ENCODE results near the gene FSHR.

FSHR gene

DNA sequence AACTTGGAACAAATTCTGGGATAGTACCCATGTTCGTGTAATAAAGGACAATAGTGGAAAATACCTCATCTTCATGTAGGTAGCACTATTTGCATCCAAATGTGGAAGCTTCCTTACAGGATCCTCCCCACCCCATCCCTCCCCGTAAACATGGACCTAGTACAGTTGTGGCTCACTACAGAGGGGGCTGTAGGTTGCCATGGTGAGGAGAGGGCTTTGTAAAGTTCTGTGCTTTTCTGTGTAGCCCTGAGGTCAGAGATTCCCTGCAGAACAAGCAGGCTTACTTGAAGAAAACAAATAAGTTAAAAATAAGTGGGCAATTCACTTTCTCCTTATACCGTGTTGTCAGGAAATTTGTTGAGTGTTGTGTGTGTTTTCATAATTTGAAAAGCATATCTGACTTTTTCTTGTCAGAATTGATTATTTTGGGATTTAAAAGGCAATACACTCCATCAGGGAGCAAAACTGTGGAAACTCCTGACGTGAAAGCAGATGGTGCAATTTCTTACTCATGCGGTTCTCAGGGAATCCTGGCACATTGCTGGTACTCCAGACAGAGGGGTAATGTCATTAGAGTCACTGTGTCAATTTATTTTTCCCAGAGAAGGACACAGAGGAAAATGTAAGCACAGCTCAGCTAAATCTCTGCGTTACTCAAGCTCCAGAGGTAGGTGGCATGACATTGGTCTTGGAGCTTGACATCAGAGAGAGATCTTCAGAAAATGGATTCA is 224.6 kb downstream of the FSHR start:
- ChIA-PET POLR2A (no interaction called here), CTCF (no interaction called here)
- DNase-seq (ENCODE audit: extremely low spot score): no peak
- TF ChIP-seq BHLHE40 (IDR thresholded peaks at IDR 0.05; ENCODE audit: borderline replicate concordance) (no peak), ZNF384 (IDR thresholded peaks at IDR 0.05) (no peak), HDGF (IDR thresholded peaks at IDR 0.05; ENCODE audit: borderline replicate concordance) (no peak)

DNA sequence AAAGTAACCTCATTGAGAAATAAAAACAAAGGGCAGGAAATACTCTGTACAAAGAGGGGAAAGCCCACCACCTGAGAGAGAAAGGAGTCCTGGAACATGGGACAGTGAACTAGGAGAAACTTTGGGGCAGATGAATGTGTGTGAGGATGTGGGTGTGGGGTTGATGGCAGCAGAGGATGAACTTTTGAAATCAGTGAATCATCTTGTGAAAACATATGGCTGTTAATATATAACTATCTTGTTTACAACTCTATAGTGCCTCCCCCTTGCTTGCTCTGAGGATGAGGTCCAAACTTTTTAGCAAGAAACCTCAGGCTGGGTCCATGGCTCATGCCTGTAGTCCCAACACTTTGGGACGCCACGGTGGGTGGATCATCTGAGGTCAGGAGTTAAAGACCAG is 227.0 kb downstream of the FSHR start:
- DNase-seq (ENCODE audit: extremely low spot score): no peak
- POLR2A ChIA-PET: no interaction called here
- CTCF ChIA-PET: no interaction called here
- no peak for TF ChIP-seq ARNT (IDR thresholded peaks at IDR 0.05)
- no peak for TF ChIP-seq ZNF384 (IDR thresholded peaks at IDR 0.05)
- no peak for TF ChIP-seq FOXA1 (IDR thresholded peaks at IDR 0.05)
- TF ChIP-seq NFRKB (IDR thresholded peaks at IDR 0.05): no peak
- TF ChIP-seq, protein P1, sequence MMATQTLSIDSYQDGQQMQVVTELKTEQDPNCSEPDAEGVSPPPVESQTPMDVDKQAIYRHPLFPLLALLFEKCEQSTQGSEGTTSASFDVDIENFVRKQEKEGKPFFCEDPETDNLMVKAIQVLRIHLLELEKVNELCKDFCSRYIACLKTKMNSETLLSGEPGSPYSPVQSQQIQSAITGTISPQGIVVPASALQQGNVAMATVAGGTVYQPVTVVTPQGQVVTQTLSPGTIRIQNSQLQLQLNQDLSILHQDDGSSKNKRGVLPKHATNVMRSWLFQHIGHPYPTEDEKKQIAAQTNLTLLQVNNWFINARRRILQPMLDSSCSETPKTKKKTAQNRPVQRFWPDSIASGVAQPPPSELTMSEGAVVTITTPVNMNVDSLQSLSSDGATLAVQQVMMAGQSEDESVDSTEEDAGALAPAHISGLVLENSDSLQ (IDR thresholded peaks at IDR 0.05): no peak
- no peak for TF ChIP-seq CTBP1 (IDR thresholded peaks at IDR 0.05; ENCODE audit: borderline replicate concordance)
- no peak for TF ChIP-seq ELF4 (IDR thresholded peaks at IDR 0.05)
- TF ChIP-seq SUZ12 (IDR thresholded peaks at IDR 0.05): no peak
- TF ChIP-seq HDGF (IDR thresholded peaks at IDR 0.05; ENCODE audit: borderline replicate concordance): no peak
- no peak for TF ChIP-seq TARDBP (IDR thresholded peaks at IDR 0.05)

DNA sequence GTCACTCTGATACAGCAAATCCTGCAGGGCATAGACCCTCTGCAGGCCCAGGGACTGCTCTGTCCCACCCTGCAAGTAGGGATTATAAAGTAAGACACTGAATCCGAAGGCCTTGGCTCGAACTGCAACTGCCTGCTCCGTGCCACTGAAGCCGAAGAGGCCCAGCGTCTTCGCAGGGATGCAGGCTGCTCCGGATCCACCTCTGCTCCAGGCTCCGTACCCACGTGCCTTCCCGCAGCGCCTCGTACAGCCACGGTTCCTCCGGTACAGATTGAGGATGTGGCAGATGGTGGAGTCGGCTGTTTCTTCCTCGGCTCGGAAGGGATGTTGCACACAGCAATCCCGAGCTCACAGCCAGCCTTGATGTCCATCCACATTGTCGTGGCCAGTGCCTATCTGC is 238.4 kb downstream of the FSHR start:
- CTCF ChIA-PET: no interaction called here
- POLR2A ChIA-PET: no interaction called here
- DNase-seq (ENCODE audit: extremely low spot score): no peak
- TF ChIP-seq ARNT (IDR thresholded peaks at IDR 0.05) (no peak), L3MBTL2 (conservative IDR thresholded peaks at IDR 0.05) (no peak)

DNA sequence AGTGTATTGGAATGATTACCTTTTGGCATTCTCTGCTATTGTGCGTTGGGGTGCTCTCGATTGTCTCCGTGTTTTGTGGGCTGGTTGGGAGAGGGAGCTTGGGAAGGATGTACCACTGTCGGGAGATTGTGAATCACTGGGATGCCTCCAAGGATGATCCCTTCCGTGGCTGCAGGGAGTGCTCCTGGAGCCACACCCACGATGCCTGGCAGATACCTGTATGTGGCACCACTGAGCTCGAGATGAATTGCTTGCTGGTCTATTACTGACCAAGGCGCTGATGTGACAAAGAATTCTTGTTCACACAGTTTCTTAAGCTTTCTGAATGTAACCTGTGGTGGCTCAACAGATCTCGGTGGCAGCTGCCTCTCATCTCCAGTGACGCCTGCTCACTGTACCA is 239.1 kb downstream of the FSHR start:
- ChIA-PET POLR2A (no interaction called here), CTCF (no interaction called here)
- TF ChIP-seq FOXK2 (IDR thresholded peaks at IDR 0.05) (no peak), ELF4 (IDR thresholded peaks at IDR 0.05) (no peak), FOXA1 (IDR thresholded peaks at IDR 0.05) (no peak), SP1 (IDR thresholded peaks at IDR 0.05) (no peak), TARDBP (IDR thresholded peaks at IDR 0.05) (no peak), HDGF (IDR thresholded peaks at IDR 0.05; ENCODE audit: borderline replicate concordance) (no peak)
- TF ChIP-seq, protein P1 (IDR thresholded peaks at IDR 0.05): no peak
- no peak for DNase-seq (ENCODE audit: extremely low spot score)

DNA sequence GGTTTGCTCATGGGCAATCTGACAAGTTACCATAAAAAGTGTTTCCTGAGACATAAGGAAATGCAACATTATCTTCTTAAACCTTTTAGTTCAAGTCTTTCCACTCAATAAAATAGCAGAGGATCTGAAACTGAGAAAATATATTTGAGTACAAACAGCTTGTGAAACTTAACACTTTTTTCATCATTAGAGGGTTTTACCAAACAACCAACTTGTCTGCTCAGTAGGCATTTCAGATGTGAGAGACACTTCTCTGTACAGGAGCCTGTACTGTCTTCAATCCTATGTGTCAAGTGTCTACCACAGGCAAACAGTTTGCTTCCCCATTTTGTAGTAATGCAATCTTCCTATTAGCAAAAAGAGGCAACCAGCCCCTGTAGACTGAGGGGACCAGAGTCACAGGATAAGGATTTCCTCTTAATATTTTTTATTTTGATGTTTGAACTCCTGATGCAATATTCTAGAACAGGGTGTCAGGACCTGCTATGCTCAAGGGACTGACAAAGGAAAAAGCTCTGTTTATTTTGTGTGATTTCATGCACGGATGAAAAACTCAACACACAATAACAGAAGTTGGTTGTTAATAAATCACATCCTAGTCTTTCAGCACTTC is 239.7 kb downstream of the FSHR start:
- CTCF ChIA-PET: no interaction called here
- TF ChIP-seq SP1 (IDR thresholded peaks at IDR 0.05) (no peak), CTBP1 (IDR thresholded peaks at IDR 0.05; ENCODE audit: borderline replicate concordance) (no peak), TARDBP (IDR thresholded peaks at IDR 0.05) (no peak), ELF4 (IDR thresholded peaks at IDR 0.05) (no peak)
- no peak for DNase-seq (ENCODE audit: extremely low spot score)
- POLR2A ChIA-PET: no interaction called here
